Nephron (organoid): ENCODE data around the gene ULK3.

Experiments used
- H3K27ac Mint-ChIP-seq, 3 experiments: 2 replicates each; pipeline ENCODE4 v1.8.0; 2020; ENCODE audit warnings: mixed read lengths in 3 of 3, mild to moderate bottlenecking in 2 of 3, moderate library complexity in 1 of 3
- H3K27me3 Mint-ChIP-seq: 2 replicates; pipeline ENCODE4 v1.8.0; 2021; ENCODE audit warnings: low read depth, mild to moderate bottlenecking, moderate library complexity, mixed read lengths
- H3K36me3 Mint-ChIP-seq: 2 replicates; pipeline ENCODE4 v1.8.0; 2020; ENCODE audit warnings: low read depth, mixed read lengths
- H3K4me1 Mint-ChIP-seq: 2 replicates; pipeline ENCODE4 v1.8.0; 2020; ENCODE audit warnings: mixed read lengths
- H3K4me3 Mint-ChIP-seq, 3 experiments: 2 replicates each; pipeline ENCODE4 v1.8.0; 2020; ENCODE audit warnings: mild to moderate bottlenecking in 3 of 3, mixed read lengths in 3 of 3, moderate library complexity in 2 of 3
- H3K9me3 Mint-ChIP-seq: 2 replicates; pipeline ENCODE4 v1.8.0; 2020; ENCODE audit warnings: mixed read lengths
- CTCF ChIP-seq, 3 experiments: fragments of 200-600 bp; sonication (generic); IDR thresholded peaks; one replicate each; pipeline ENCODE4 v1.5.0; 2021; ENCODE audit warnings: antibody characterized with exemption in 3 of 3; ENCODE audit not compliant: unreplicated experiment in 3 of 3

The ULK3 gene

GRCh38 chr15:74808078-74808839 is 34.7 kb downstream of the ULK3 start:
- Mint-ChIP-seq H3K4me1 (peaks cover 8% of the 10 kb centered on the region), H3K36me3 (peaks cover 11% of the 10 kb centered on the region), H3K27ac (no peak overlapping the region), H3K27me3 (peaks cover 9% of the 10 kb centered on the region), H3K4me3 (no peak overlapping the region), H3K9me3 (no peaks in the 10 kb centered on the region)
- no peak for TF ChIP-seq CTCF (IDR thresholded peaks at IDR 0.05; ENCODE audit: unreplicated experiment in 3 of 3)

- Mint-ChIP-seq H3K9me3 (no peaks in the 10 kb centered on the region), H3K36me3 (peaks cover 11% of the 10 kb centered on the region), H3K4me3 (no peak overlapping the region), H3K27ac (peak overlapping the region in 1 of 3 experiments; percentile 39), H3K27me3 (peaks cover 9% of the 10 kb centered on the region), H3K4me1 (peaks cover 8% of the 10 kb centered on the region)
- no peak for TF ChIP-seq CTCF (IDR thresholded peaks at IDR 0.05; ENCODE audit: unreplicated experiment in 3 of 3)
Measured at GRCh38 chr15:74807282-74807681, 35.7 kb downstream of the ULK3 start.

GRCh38 chr15:74804935-74805334 is 38.0 kb downstream of the ULK3 start:
- Mint-ChIP-seq H3K27me3 (peaks cover 5% of the 10 kb centered on the region), H3K4me1 (peaks cover 8% of the 10 kb centered on the region), H3K27ac (no peak overlapping the region), H3K9me3 (no peaks in the 10 kb centered on the region), H3K36me3 (peaks cover 14% of the 10 kb centered on the region), H3K4me3 (no peak overlapping the region)
- TF ChIP-seq CTCF (IDR thresholded peaks at IDR 0.05; ENCODE audit: unreplicated experiment in 3 of 3), result no peak

- H3K4me1 Mint-ChIP-seq, result no peaks in the 10 kb centered on the region
- peaks cover 5% of the 10 kb centered on the region for H3K27me3 Mint-ChIP-seq
- H3K9me3 Mint-ChIP-seq, result no peaks in the 10 kb centered on the region
- H3K4me3 Mint-ChIP-seq, result no peak overlapping the region
- no peak for TF ChIP-seq CTCF (IDR thresholded peaks at IDR 0.05; ENCODE audit: unreplicated experiment in 3 of 3)
- H3K36me3 Mint-ChIP-seq, result peaks cover 14% of the 10 kb centered on the region
- H3K27ac Mint-ChIP-seq, result no peak overlapping the region
Measured at GRCh38 chr15:74802862-74803447, 40.0 kb downstream of the ULK3 start.

GRCh38 chr15:74802290-74802689 is 40.7 kb downstream of the ULK3 start:
- Mint-ChIP-seq H3K4me1 (no peaks in the 10 kb centered on the region), H3K9me3 (no peaks in the 10 kb centered on the region), H3K27ac (no peak overlapping the region), H3K4me3 (no peak overlapping the region), H3K36me3 (peaks cover 14% of the 10 kb centered on the region), H3K27me3 (peaks cover 5% of the 10 kb centered on the region)
- no peak for TF ChIP-seq CTCF (IDR thresholded peaks at IDR 0.05; ENCODE audit: unreplicated experiment in 3 of 3)
